K562 (cell line): ENCODE measurements around the gene DNM1. TPM values are rescaled to one million over a fixed set of nuclear protein-coding genes. Genes with fewer than 3 reads are reported as not detected.

Experiments used
- microRNA counts: library from miRNA; unstranded; fragments of <30 nt; microRNA quantifications from one replicate; lab custom pipeline; 2016
- microRNA-seq: library from miRNA; unstranded; fragments of <30 nt; microRNA quantifications from one replicate; pipeline ENCODE4, GENCODE V29; 2018; ENCODE audit warnings: borderline microRNAs expressed
- polyA plus RNA-seq, 8 experiments: library from polyadenylated mRNA; depleted of rRNA in 4 of 8; stranded (reverse) in 5 of 8; unstranded in 3 of 8; fragments of >200 nt; fragmentation: Nextera tagmentation in 2 of 8; fragmentation: Illumina TruSeq in 1 of 8; extraction: Ambion mirVana in 2 of 8; extraction: Trizol in 1 of 8; gene quantifications; 2 replicates each; pipeline versions ENCODE4 v1.2.1 to v1.2.3, GENCODE V29; 2011 to 2014; ENCODE audit warnings: inconsistent platforms in 1 of 8, missing spikeins in 1 of 8
- small RNA-seq: library from RNA; depleted of rRNA; stranded (forward); fragments of <200 nt; gene quantifications from one replicate; pipeline ENCODE3, GENCODE V24; 2014
- total RNA-seq, 7 experiments: library from RNA; depleted of rRNA in 6 of 7; stranded (reverse); fragments of >200 nt in 6 of 7; fragmentation: Illumina TruSeq in 2 of 7; extraction: Trizol in 2 of 7; gene quantifications; 2 replicates each; pipeline versions ENCODE4 v1.2.1 to v1.2.3, GENCODE V29; 2011 to 2021; ENCODE audit warnings: low replicate concordance in 1 of 7

DNM1 gene
- total and polyA plus RNA-seq, 9 of the 15 experiments (the other 6 are each of a cell fraction or from before 2014, with no cell fraction given), result 0.39 to 23.1 (median 9.1) TPM

MicroRNAs encoded within 50 kb of the gene (microRNA counts, 767-probe panel; counts per million panel counts)
- microRNA hsa-miR-199b-5p (lab: Ali Mortazavi, UCI), result 3,237 counts per million, percentile 72 among the panel's probes with 10 or more counts
- microRNA hsa-miR-3154 (lab: Ali Mortazavi, UCI), result not detected

Small RNA genes lying within 50 kb of the gene (microRNA-seq; reads per million reads assigned to microRNA genes)
- gene MIR199B, result 287 reads per million, percentile 87 among the genes with 10 or more reads in this experiment
- not detected for gene MIR3154

Small RNA genes lying within 50 kb of the gene (small RNA-seq; reads per million reads assigned to genes)
- gene MIR199B (24.6 reads per million, percentile 97 among the genes with 10 or more reads in this experiment), gene MIR3154 (not detected)

Other genes starting within 250 kb of the DNM1 start
Only the 7 nearest of the 14 such genes appear.
- 196 and 257 TPM in 2 replicates for gene PTGES2, start 75.7 kb upstream of the DNM1 start, total RNA-seq (2014; rRNA removed)
- gene PTGES2, start 75.7 kb upstream of the DNM1 start, total RNA-seq (2014; rRNA removed; fragmentation: Illumina TruSeq; extraction: Trizol), result 34.3 and 50.3 TPM in 2 replicates
- 98.9 and 102 TPM in 2 replicates for gene PTGES2, start 75.7 kb upstream of the DNM1 start, total RNA-seq (2015; rRNA removed; fragmentation: Illumina TruSeq; extraction: Trizol)
- 135 and 137 TPM in 2 replicates for gene PTGES2, start 75.7 kb upstream of the DNM1 start, total RNA-seq (2021)
- gene PTGES2, start 75.7 kb upstream of the DNM1 start, polyA plus RNA-seq (2011; rRNA removed), result 90.1 and 106 TPM in 2 replicates
- 89.2 and 128 TPM in 2 replicates for gene PTGES2, start 75.7 kb upstream of the DNM1 start, polyA plus RNA-seq (2014; fragmentation: Illumina TruSeq; extraction: Trizol)
- 1 to 10 TPM; 2.4 to 6.2 TPM for gene PTGES2, start 75.7 kb upstream of the DNM1 start, polyA plus RNA-seq (2014; fragmentation: Nextera tagmentation; extraction: Ambion mirVana)
- 128 and 149 TPM in 2 replicates for gene PTGES2, start 75.7 kb upstream of the DNM1 start, polyA plus RNA-seq (2014; rRNA removed)
- gene LCN2, start 53.9 kb upstream of the DNM1 start, total RNA-seq (2014; rRNA removed), result 0.20 and 0.54 TPM in 2 replicates
- gene LCN2, start 53.9 kb upstream of the DNM1 start, total RNA-seq (2014; rRNA removed; fragmentation: Illumina TruSeq; extraction: Trizol), result 0.47 TPM in 1 of 2 replicates, not detected in the other
- gene LCN2, start 53.9 kb upstream of the DNM1 start, total RNA-seq (2015; rRNA removed; fragmentation: Illumina TruSeq; extraction: Trizol), result not detected in 2 replicates
- 0.40 and 0.72 TPM in 2 replicates for gene LCN2, start 53.9 kb upstream of the DNM1 start, total RNA-seq (2021)
- gene LCN2, start 53.9 kb upstream of the DNM1 start, polyA plus RNA-seq (2011; rRNA removed), result 0.60 and 1.2 TPM in 2 replicates
- gene LCN2, start 53.9 kb upstream of the DNM1 start, polyA plus RNA-seq (2014; fragmentation: Illumina TruSeq; extraction: Trizol), result 0.22 and 1.0 TPM in 2 replicates
- gene LCN2, start 53.9 kb upstream of the DNM1 start, polyA plus RNA-seq (2014; fragmentation: Nextera tagmentation; extraction: Ambion mirVana), result under 1 TPM; 0.10 to 0.11 TPM
- gene LCN2, start 53.9 kb upstream of the DNM1 start, polyA plus RNA-seq (2014; rRNA removed), result 0.21 and 0.65 TPM in 2 replicates
- gene BBLN, start 43.1 kb upstream of the DNM1 start, total RNA-seq (2014; rRNA removed), result 331 and 433 TPM in 2 replicates
- gene BBLN, start 43.1 kb upstream of the DNM1 start, total RNA-seq (2014; rRNA removed; fragmentation: Illumina TruSeq; extraction: Trizol), result 11.5 and 11.9 TPM in 2 replicates
- gene BBLN, start 43.1 kb upstream of the DNM1 start, total RNA-seq (2015; rRNA removed; fragmentation: Illumina TruSeq; extraction: Trizol), result 109 and 123 TPM in 2 replicates
- gene BBLN, start 43.1 kb upstream of the DNM1 start, total RNA-seq (2021), result 172 and 177 TPM in 2 replicates
- gene BBLN, start 43.1 kb upstream of the DNM1 start, polyA plus RNA-seq (2011; rRNA removed), result 87.1 and 125 TPM in 2 replicates
- 30.1 and 181 TPM in 2 replicates for gene BBLN, start 43.1 kb upstream of the DNM1 start, polyA plus RNA-seq (2014; fragmentation: Illumina TruSeq; extraction: Trizol)
- 10 to 100 TPM in 1 of 2 experiments, 1 to 10 TPM in 1; 4.2 to 13.7 TPM for gene BBLN, start 43.1 kb upstream of the DNM1 start, polyA plus RNA-seq (2014; fragmentation: Nextera tagmentation; extraction: Ambion mirVana)
- gene BBLN, start 43.1 kb upstream of the DNM1 start, polyA plus RNA-seq (2014; rRNA removed), result 191 and 213 TPM in 2 replicates
- gene CIZ1, start 11.8 kb upstream of the DNM1 start, total RNA-seq (2014; rRNA removed), result 127 and 164 TPM in 2 replicates
- 55.4 and 57.1 TPM in 2 replicates for gene CIZ1, start 11.8 kb upstream of the DNM1 start, total RNA-seq (2014; rRNA removed; fragmentation: Illumina TruSeq; extraction: Trizol)
- gene CIZ1, start 11.8 kb upstream of the DNM1 start, total RNA-seq (2015; rRNA removed; fragmentation: Illumina TruSeq; extraction: Trizol), result 83.7 and 87.8 TPM in 2 replicates
- 329 and 330 TPM in 2 replicates for gene CIZ1, start 11.8 kb upstream of the DNM1 start, total RNA-seq (2021)
- 82.1 and 168 TPM in 2 replicates for gene CIZ1, start 11.8 kb upstream of the DNM1 start, polyA plus RNA-seq (2011; rRNA removed)
- 244 and 291 TPM in 2 replicates for gene CIZ1, start 11.8 kb upstream of the DNM1 start, polyA plus RNA-seq (2014; fragmentation: Illumina TruSeq; extraction: Trizol)
- gene CIZ1, start 11.8 kb upstream of the DNM1 start, polyA plus RNA-seq (2014; fragmentation: Nextera tagmentation; extraction: Ambion mirVana), result 10 to 100 TPM in 1 of 2 experiments, 1 to 10 TPM in 1; 6.6 to 12.6 TPM
- 161 and 175 TPM in 2 replicates for gene CIZ1, start 11.8 kb upstream of the DNM1 start, polyA plus RNA-seq (2014; rRNA removed)
- gene GOLGA2, start 72.6 kb downstream of the DNM1 start, total RNA-seq (2014; rRNA removed), result 101 and 116 TPM in 2 replicates
- 70.7 and 80.5 TPM in 2 replicates for gene GOLGA2, start 72.6 kb downstream of the DNM1 start, total RNA-seq (2014; rRNA removed; fragmentation: Illumina TruSeq; extraction: Trizol)
- gene GOLGA2, start 72.6 kb downstream of the DNM1 start, total RNA-seq (2015; rRNA removed; fragmentation: Illumina TruSeq; extraction: Trizol), result 69.2 and 75.1 TPM in 2 replicates
- gene GOLGA2, start 72.6 kb downstream of the DNM1 start, total RNA-seq (2021), result 91.3 and 109 TPM in 2 replicates
- 76.0 and 137 TPM in 2 replicates for gene GOLGA2, start 72.6 kb downstream of the DNM1 start, polyA plus RNA-seq (2011; rRNA removed)
- gene GOLGA2, start 72.6 kb downstream of the DNM1 start, polyA plus RNA-seq (2014; fragmentation: Illumina TruSeq; extraction: Trizol), result 117 and 122 TPM in 2 replicates
- gene GOLGA2, start 72.6 kb downstream of the DNM1 start, polyA plus RNA-seq (2014; fragmentation: Nextera tagmentation; extraction: Ambion mirVana), result 10 to 100 TPM; 15.7 to 21.9 TPM
- 98.1 and 138 TPM in 2 replicates for gene GOLGA2, start 72.6 kb downstream of the DNM1 start, polyA plus RNA-seq (2014; rRNA removed)
- gene SWI5, start 72.9 kb downstream of the DNM1 start, total RNA-seq (2014; rRNA removed), result 105 and 106 TPM in 2 replicates
- 82.6 and 86.7 TPM in 2 replicates for gene SWI5, start 72.9 kb downstream of the DNM1 start, total RNA-seq (2014; rRNA removed; fragmentation: Illumina TruSeq; extraction: Trizol)
- 93.9 and 94.3 TPM in 2 replicates for gene SWI5, start 72.9 kb downstream of the DNM1 start, total RNA-seq (2015; rRNA removed; fragmentation: Illumina TruSeq; extraction: Trizol)
- gene SWI5, start 72.9 kb downstream of the DNM1 start, total RNA-seq (2021), result 72.3 and 77.3 TPM in 2 replicates
- 121 and 145 TPM in 2 replicates for gene SWI5, start 72.9 kb downstream of the DNM1 start, polyA plus RNA-seq (2011; rRNA removed)
- 95.9 and 104 TPM in 2 replicates for gene SWI5, start 72.9 kb downstream of the DNM1 start, polyA plus RNA-seq (2014; fragmentation: Illumina TruSeq; extraction: Trizol)
- gene SWI5, start 72.9 kb downstream of the DNM1 start, polyA plus RNA-seq (2014; fragmentation: Nextera tagmentation; extraction: Ambion mirVana), result 100 to 1,000 TPM in 1 of 2 experiments, 10 to 100 TPM in 1; 62.8 to 133 TPM
- 121 and 141 TPM in 2 replicates for gene SWI5, start 72.9 kb downstream of the DNM1 start, polyA plus RNA-seq (2014; rRNA removed)
- gene TRUB2, start 119.1 kb downstream of the DNM1 start, total RNA-seq (2014; rRNA removed), result 46.0 and 90.9 TPM in 2 replicates
- gene TRUB2, start 119.1 kb downstream of the DNM1 start, total RNA-seq (2014; rRNA removed; fragmentation: Illumina TruSeq; extraction: Trizol), result 43.0 and 63.0 TPM in 2 replicates
- 72.7 and 74.7 TPM in 2 replicates for gene TRUB2, start 119.1 kb downstream of the DNM1 start, total RNA-seq (2015; rRNA removed; fragmentation: Illumina TruSeq; extraction: Trizol)
- gene TRUB2, start 119.1 kb downstream of the DNM1 start, total RNA-seq (2021), result 91.3 and 104 TPM in 2 replicates
- gene TRUB2, start 119.1 kb downstream of the DNM1 start, polyA plus RNA-seq (2011; rRNA removed), result 64.4 and 79.2 TPM in 2 replicates
- gene TRUB2, start 119.1 kb downstream of the DNM1 start, polyA plus RNA-seq (2014; fragmentation: Illumina TruSeq; extraction: Trizol), result 110 and 117 TPM in 2 replicates
- gene TRUB2, start 119.1 kb downstream of the DNM1 start, polyA plus RNA-seq (2014; fragmentation: Nextera tagmentation; extraction: Ambion mirVana), result 10 to 100 TPM in 1 of 2 experiments, 1 to 10 TPM in 1; 9.3 to 24.2 TPM
- gene TRUB2, start 119.1 kb downstream of the DNM1 start, polyA plus RNA-seq (2014; rRNA removed), result 56.7 and 89.1 TPM in 2 replicates